ENCODE data around the gene AMOTL2.

The AMOTL2 gene

GRCh38 chr3:134311693-134312071 lies 62.6 kb downstream of the AMOTL2 start:
- CTCF ChIA-PET = interaction anchor here (1.0 to 17.4 kb wide), 4 partner anchors 10 to 163 kb away, joined by 3 to 244 read pairs (median 4); no protein-coding TSS in a partner anchor

GRCh38 chr3:134311265-134311664 lies 63.0 kb downstream of the AMOTL2 start:
- H3K36me3 ChIP-seq (ENCODE audit: control insufficient read depth in 4 of 4, insufficient read depth in 4 of 4, low read length in 3 of 4) = no peaks in the 10 kb centered on the region
- H3K4me3 ChIP-seq (ENCODE audit: control insufficient read depth in 1 of 7, extremely low read depth in 1 of 7, insufficient read depth in 4 of 7, low read depth in 2 of 7, low read length in 6 of 7) = no peak overlapping the region
- no peaks in the 10 kb centered on the region for H3K9me3 ChIP-seq (ENCODE audit: control extremely low read depth in 1 of 5, control insufficient read depth in 4 of 5, insufficient read depth in 2 of 5, low read depth in 1 of 5, low read length in 4 of 5)
- 88% methylated on average over 2 of the region's 2 CpGs for WGBS (ENCODE audit: insufficient coverage)
- peaks cover 0 to 13% (median 9%) of the 10 kb centered on the region in 4 experiments for H3K4me1 ChIP-seq (ENCODE audit: control extremely low read depth in 1 of 4, control insufficient read depth in 4 of 4, insufficient read depth in 4 of 4, low read length in 3 of 4)
- no peak for DNase-seq
- ChIA-PET POLR2A (no interaction called here), CTCF (interaction anchor here (1.0 to 17.4 kb wide), 3 partner anchors 10 to 164 kb away, joined by 3 to 244 read pairs (median 5); no protein-coding TSS in a partner anchor)
- H3K27ac ChIP-seq (ENCODE audit: insufficient read depth in 1 of 2, low read depth in 1 of 2, low read length in 2 of 2, poor library complexity in 1 of 2, severe bottlenecking in 2 of 2) = no peak overlapping the region
- peaks cover 0 to 46% (median 18%) of the 10 kb centered on the region in 5 experiments for H3K27me3 ChIP-seq (replicated peaks in 2 of 5; ENCODE audit: control insufficient read depth in 4 of 5, insufficient read depth in 5 of 5, low read length in 4 of 5)

More at GRCh38 chr3:134311693-134312071, 62.6 kb downstream of the AMOTL2 start:
- Histone ChIP-seq H3K4me3 (ENCODE audit: control insufficient read depth in 1 of 7, extremely low read depth in 1 of 7, insufficient read depth in 4 of 7, low read depth in 2 of 7, low read length in 6 of 7) (no peak overlapping the region), H3K36me3 (ENCODE audit: control insufficient read depth in 4 of 4, insufficient read depth in 4 of 4, low read length in 3 of 4) (no peaks in the 10 kb centered on the region), H3K27me3 (replicated peaks in 2 of 5; ENCODE audit: control insufficient read depth in 4 of 5, insufficient read depth in 5 of 5, low read length in 4 of 5) (peaks cover 0 to 43% (median 17%) of the 10 kb centered on the region in 5 experiments), H3K27ac (ENCODE audit: insufficient read depth in 1 of 2, low read depth in 1 of 2, low read length in 2 of 2, poor library complexity in 1 of 2, severe bottlenecking in 2 of 2) (no peak overlapping the region), H3K4me1 (ENCODE audit: control extremely low read depth in 1 of 4, control insufficient read depth in 4 of 4, insufficient read depth in 4 of 4, low read length in 3 of 4) (peaks cover 0 to 13% (median 9%) of the 10 kb centered on the region in 4 experiments), H3K9me3 (ENCODE audit: control extremely low read depth in 1 of 5, control insufficient read depth in 4 of 5, insufficient read depth in 2 of 5, low read depth in 1 of 5, low read length in 4 of 5) (no peaks in the 10 kb centered on the region)
- WGBS (ENCODE audit: insufficient coverage) = 100% methylated on average over 1 of the region's 5 CpGs
- no peak for DNase-seq
- POLR2A ChIA-PET = no interaction called here

DNA sequence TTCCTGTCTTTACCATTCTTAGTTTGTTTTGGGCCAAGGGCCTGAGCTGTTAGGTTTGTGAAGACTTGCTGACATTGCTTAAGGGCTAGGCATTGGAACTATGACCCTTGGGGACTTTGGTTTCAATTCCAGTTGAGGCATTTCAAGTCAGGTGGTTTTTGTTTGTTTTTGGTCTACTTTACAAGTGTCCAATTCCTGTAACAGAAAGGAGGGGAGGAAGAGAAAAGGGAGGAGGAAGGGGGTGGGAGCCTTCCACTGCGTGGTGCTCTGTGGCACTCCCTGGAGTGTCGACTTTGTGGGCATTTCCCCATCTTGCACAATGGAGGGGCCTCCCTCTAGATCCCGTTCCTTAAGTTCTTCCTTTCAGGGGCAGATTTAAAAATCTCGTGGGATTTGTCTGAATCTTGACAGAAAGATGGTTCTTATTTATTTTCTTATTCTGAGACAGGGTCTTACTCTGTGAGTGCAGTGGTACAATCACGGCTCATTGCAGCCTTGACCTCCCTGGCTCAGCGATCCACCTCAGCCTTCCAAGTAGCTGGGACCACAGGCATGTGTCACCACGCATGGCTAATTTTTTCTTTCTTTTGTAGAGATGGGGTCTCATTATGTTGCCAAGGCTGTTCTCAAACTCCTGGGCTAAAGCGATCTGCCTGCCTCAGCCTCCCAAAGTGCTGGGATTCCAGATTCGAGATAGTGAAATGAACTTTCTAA lies 64.1 kb downstream of the AMOTL2 start:
- 98% methylated on average over 5 of the region's 9 CpGs for WGBS (ENCODE audit: insufficient coverage)
- ChIA-PET CTCF (interaction anchor here (1.3 to 17.4 kb wide), 11 partner anchors 8 to 176 kb away, joined by 4 to 244 read pairs (median 7); partner anchors contain the start of genes ANAPC13 and CEP63), POLR2A (no interaction called here)
- Histone ChIP-seq H3K4me1 (ENCODE audit: control extremely low read depth in 1 of 4, control insufficient read depth in 4 of 4, insufficient read depth in 4 of 4, low read length in 3 of 4) (peaks cover 0 to 13% (median 9%) of the 10 kb centered on the region in 4 experiments), H3K36me3 (ENCODE audit: control insufficient read depth in 4 of 4, insufficient read depth in 4 of 4, low read length in 3 of 4) (no peaks in the 10 kb centered on the region), H3K9me3 (ENCODE audit: control extremely low read depth in 1 of 5, control insufficient read depth in 4 of 5, insufficient read depth in 2 of 5, low read depth in 1 of 5, low read length in 4 of 5) (no peaks in the 10 kb centered on the region), H3K27me3 (replicated peaks in 2 of 5; ENCODE audit: control insufficient read depth in 4 of 5, insufficient read depth in 5 of 5, low read length in 4 of 5) (peaks cover 0 to 48% (median 20%) of the 10 kb centered on the region in 5 experiments), H3K27ac (ENCODE audit: insufficient read depth in 1 of 2, low read depth in 1 of 2, low read length in 2 of 2, poor library complexity in 1 of 2, severe bottlenecking in 2 of 2) (no peak overlapping the region), H3K4me3 (ENCODE audit: control insufficient read depth in 1 of 7, extremely low read depth in 1 of 7, insufficient read depth in 4 of 7, low read depth in 2 of 7, low read length in 6 of 7) (no peak overlapping the region)
- DNase-seq = no peak

DNA sequence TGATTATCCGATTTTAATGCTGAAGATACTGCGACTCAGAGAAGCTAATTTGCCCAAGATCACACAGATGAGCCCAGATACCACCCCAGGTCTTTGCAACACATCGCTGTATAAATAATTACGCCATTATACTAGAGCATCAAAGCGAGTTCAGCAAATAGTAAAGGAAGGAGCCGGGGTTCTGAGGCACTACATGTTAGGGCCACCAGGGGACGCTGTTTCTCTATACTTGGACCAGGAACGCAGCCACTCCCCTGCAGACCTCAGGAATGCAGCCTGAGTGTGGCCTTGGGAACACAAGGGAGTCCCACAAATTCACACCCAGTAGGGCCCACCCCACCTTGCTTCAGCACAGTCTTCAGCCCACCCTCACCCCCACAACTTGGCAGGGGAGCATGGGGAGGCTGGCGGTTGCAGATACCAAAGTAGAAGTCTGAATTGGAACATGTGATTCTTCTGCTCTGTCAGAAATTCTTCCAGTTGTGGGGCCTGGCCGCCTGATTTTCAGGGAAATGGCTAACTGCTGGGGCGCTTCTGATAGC lies 65.8 kb downstream of the AMOTL2 start:
- ChIA-PET CTCF (interaction anchor here (0.8 to 17.4 kb wide), 29 partner anchors 8 to 197 kb away, joined by 3 to 244 read pairs (median 5); partner anchors contain the start of genes ANAPC13 and CEP63), POLR2A (no interaction called here)
- Histone ChIP-seq H3K9me3 (ENCODE audit: control extremely low read depth in 1 of 5, control insufficient read depth in 4 of 5, insufficient read depth in 2 of 5, low read depth in 1 of 5, low read length in 4 of 5) (no peaks in the 10 kb centered on the region), H3K27me3 (replicated peaks in 2 of 5; ENCODE audit: control insufficient read depth in 4 of 5, insufficient read depth in 5 of 5, low read length in 4 of 5) (peaks cover 0 to 32% (median 18%) of the 10 kb centered on the region in 5 experiments), H3K4me1 (ENCODE audit: control extremely low read depth in 1 of 4, control insufficient read depth in 4 of 4, insufficient read depth in 4 of 4, low read length in 3 of 4) (peaks cover 0 to 9% (median 6%) of the 10 kb centered on the region in 4 experiments), H3K4me3 (ENCODE audit: control insufficient read depth in 1 of 7, extremely low read depth in 1 of 7, insufficient read depth in 4 of 7, low read depth in 2 of 7, low read length in 6 of 7) (peak overlapping the region in 1 of 7 experiments; percentile 35), H3K36me3 (ENCODE audit: control insufficient read depth in 4 of 4, insufficient read depth in 4 of 4, low read length in 3 of 4) (no peaks in the 10 kb centered on the region), H3K27ac (ENCODE audit: insufficient read depth in 1 of 2, low read depth in 1 of 2, low read length in 2 of 2, poor library complexity in 1 of 2, severe bottlenecking in 2 of 2) (no peak overlapping the region)
- DNase-seq = peak; percentile 73 to 82 (median 74)
- 29% methylated on average over 9 of the region's 11 CpGs for WGBS (ENCODE audit: insufficient coverage)

DNA sequence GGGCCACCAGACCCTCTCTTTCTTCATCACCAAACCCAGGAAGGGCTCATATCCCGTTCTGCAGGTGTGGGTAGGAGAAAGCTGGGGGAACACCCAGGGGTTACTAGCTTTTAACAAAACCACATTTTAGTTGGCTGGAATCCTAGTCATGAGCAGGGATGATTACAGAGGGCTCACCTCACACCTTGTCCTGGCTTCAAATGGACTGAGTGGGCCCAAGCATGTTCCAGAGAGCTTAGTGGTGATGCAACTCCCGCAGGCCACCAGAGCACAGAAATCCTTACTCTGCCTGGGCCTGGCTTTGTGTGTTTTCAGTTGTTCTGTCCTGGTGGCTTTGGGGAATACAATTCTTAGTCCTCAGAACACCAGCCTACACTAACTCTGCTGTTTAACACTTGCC lies 66.8 kb downstream of the AMOTL2 start:
- Histone ChIP-seq H3K4me3 (ENCODE audit: control insufficient read depth in 1 of 7, extremely low read depth in 1 of 7, insufficient read depth in 4 of 7, low read depth in 2 of 7, low read length in 6 of 7) (no peak overlapping the region), H3K36me3 (ENCODE audit: control insufficient read depth in 4 of 4, insufficient read depth in 4 of 4, low read length in 3 of 4) (no peaks in the 10 kb centered on the region), H3K4me1 (ENCODE audit: control extremely low read depth in 1 of 4, control insufficient read depth in 4 of 4, insufficient read depth in 4 of 4, low read length in 3 of 4) (peaks cover 0 to 3% (median 1%) of the 10 kb centered on the region in 4 experiments), H3K27ac (ENCODE audit: insufficient read depth in 1 of 2, low read depth in 1 of 2, low read length in 2 of 2, poor library complexity in 1 of 2, severe bottlenecking in 2 of 2) (no peak overlapping the region), H3K9me3 (ENCODE audit: control extremely low read depth in 1 of 5, control insufficient read depth in 4 of 5, insufficient read depth in 2 of 5, low read depth in 1 of 5, low read length in 4 of 5) (no peaks in the 10 kb centered on the region), H3K27me3 (replicated peaks in 2 of 5; ENCODE audit: control insufficient read depth in 4 of 5, insufficient read depth in 5 of 5, low read length in 4 of 5) (peaks cover 0 to 25% (median 18%) of the 10 kb centered on the region in 5 experiments)
- 67% methylated on average over 1 of the region's 2 CpGs for WGBS (ENCODE audit: insufficient coverage)
- CTCF ChIA-PET = interaction anchor here (0.7 to 17.4 kb wide), 17 partner anchors 12 to 334 kb away, joined by 3 to 244 read pairs (median 7); partner anchors contain the start of genes ANAPC13 and CEP63
- no peak for DNase-seq
- POLR2A ChIA-PET = no interaction called here

GRCh38 chr3:134306320-134306719 lies 67.9 kb downstream of the AMOTL2 start:
- WGBS (ENCODE audit: insufficient coverage) = 83% methylated on average over 6 of the region's 7 CpGs
- Histone ChIP-seq H3K4me1 (ENCODE audit: control extremely low read depth in 1 of 4, control insufficient read depth in 4 of 4, insufficient read depth in 4 of 4, low read length in 3 of 4) (peaks cover 0 to 3% (median 1%) of the 10 kb centered on the region in 4 experiments), H3K27ac (ENCODE audit: insufficient read depth in 1 of 2, low read depth in 1 of 2, low read length in 2 of 2, poor library complexity in 1 of 2, severe bottlenecking in 2 of 2) (no peak overlapping the region), H3K27me3 (replicated peaks in 2 of 5; ENCODE audit: control insufficient read depth in 4 of 5, insufficient read depth in 5 of 5, low read length in 4 of 5) (peaks cover 0 to 21% (median 12%) of the 10 kb centered on the region in 5 experiments), H3K9me3 (ENCODE audit: control extremely low read depth in 1 of 5, control insufficient read depth in 4 of 5, insufficient read depth in 2 of 5, low read depth in 1 of 5, low read length in 4 of 5) (no peaks in the 10 kb centered on the region), H3K4me3 (ENCODE audit: control insufficient read depth in 1 of 7, extremely low read depth in 1 of 7, insufficient read depth in 4 of 7, low read depth in 2 of 7, low read length in 6 of 7) (no peak overlapping the region), H3K36me3 (ENCODE audit: control insufficient read depth in 4 of 4, insufficient read depth in 4 of 4, low read length in 3 of 4) (no peaks in the 10 kb centered on the region)
- CTCF ChIA-PET = interaction anchor here (2.8 to 17.4 kb wide), 3 partner anchors 11 to 174 kb away, joined by 11 to 244 read pairs (median 11); no protein-coding TSS in a partner anchor
- no peak for DNase-seq
- POLR2A ChIA-PET = no interaction called here

Measured in common myeloid progenitor, CD34-positive (primary cell).